LoVo (cell line): ENCODE measurements around the gene LYRM9.
"Not testable (repeated sequence)": the region's sequence is repeated elsewhere in the genome, so short reads cannot be mapped to it uniquely, and the experiment has no call there.

Source experiments
- DNase-seq: peaks from one replicate; pipeline ENCODE4 v3.0.0-alpha.2; 2016; ENCODE audit warnings: low spot score

LYRM9 gene

DNA sequence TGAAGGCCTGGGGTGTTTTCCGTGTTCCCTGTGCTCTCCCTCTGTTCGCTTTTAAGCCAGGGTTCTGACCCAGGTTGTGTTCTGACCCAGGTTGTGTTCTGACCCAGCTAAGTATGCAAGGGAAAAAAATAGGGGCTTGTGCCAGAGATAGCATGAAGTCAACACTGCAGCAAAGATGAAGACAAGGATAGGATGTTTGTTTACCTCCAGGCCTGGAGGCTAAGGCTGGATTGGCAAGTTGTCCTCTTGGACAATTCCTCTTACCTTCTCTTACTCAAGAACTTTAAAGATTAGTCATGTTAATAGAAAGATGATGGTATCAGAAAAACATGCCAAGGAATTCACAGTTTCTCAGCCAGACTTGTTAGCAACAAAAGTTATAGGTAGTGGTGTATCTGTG lies 19.4 kb downstream of the LYRM9 start:
- peak; percentile 25 for DNase-seq

DNA sequence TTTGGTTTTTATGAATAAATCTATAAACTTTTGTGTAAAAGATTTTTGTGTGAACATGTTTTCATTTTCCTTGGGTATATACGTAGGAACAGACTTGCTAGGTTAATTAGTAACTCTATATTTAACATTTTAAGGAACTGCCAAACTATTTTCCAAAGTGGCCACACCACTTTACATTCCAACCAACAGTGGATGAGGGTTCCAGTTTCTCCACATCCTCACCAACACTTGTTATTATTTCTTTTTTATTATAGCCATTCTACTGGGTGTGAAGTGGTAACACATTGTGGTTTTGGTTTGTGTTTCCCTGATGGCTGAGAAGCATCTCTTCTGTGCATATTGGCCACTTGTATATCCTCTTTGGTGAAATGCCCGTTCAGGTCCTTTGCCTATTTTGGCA lies 20.0 kb downstream of the LYRM9 start:
- no peak for DNase-seq

DNA sequence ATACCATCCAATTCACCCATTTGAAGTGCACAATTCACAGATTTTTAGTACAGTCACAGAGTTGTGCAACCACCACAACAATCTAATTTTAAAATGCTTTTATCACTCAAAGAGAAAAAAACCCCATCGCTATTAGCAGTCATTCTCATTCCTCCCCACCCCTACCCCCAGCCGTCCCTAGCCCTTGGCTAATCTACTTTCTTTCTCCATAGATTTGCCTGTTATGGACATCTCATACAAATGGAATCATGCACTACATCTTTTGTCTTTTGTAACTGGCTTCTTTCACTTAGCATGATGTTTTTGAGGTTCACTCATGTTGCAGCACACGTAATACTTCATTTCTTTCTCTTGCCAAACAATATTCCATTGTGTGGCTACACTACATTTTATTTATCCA lies 20.4 kb downstream of the LYRM9 start:
- no peak for DNase-seq

DNA sequence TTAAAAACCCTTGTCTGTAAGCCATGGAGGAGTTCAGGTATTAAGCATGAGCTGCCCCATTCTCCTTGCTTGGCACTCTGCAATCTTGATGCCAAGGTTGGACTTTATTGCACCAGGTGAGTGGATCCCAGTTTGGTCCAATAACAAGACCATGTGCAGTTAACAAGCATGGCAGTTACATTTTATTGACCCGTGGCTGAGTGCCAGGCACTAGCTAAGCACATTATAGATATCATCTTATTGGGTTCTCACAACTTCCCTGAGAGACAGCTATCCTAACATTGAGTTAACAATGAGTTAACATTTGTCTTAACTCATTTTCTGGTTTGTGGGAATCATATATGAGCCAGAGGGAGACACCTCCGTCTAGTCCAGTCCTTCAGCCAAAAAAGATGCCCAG lies 21.8 kb downstream of the LYRM9 start:
- no peak for DNase-seq

DNA sequence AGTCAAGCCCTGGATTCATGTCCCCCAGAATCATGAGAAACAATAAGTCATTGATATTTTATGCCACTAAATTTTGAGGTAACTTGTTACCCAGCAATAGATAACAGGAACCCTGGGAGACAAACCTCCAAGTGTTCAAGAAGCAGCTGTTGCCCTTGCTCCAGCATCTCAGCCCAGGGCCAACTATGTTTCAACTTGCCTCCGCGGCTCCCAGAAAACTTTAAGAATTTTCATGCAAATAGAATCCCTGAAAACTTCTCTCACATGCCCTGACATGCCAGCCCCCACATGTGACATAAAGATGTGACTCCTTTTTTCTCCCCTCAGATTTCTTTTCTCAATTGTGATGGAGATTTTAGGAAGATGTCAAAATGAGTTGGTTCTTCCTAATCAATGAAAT lies 22.8 kb downstream of the LYRM9 start:
- DNase-seq = no peak

DNA sequence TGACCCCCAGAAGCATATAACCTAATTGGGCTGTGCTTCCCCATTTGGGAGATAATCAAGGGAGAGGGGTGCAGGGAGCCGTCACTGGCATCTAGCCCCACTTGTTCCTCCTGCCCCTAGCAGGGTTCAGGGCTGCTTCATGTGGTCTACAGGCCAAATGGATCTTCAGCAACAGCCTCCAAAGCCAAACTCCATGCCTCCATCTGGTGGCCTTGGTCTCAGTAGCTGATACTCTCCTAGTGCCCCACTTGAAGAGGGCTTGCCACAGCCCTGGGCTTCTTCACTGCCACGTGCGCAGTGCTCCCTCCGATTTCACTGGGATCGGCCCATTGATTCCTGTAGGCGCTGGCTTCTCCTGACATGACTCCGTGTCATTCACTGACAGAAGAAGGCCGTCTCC lies 24.6 kb downstream of the LYRM9 start:
- DNase-seq = no peak

DNA sequence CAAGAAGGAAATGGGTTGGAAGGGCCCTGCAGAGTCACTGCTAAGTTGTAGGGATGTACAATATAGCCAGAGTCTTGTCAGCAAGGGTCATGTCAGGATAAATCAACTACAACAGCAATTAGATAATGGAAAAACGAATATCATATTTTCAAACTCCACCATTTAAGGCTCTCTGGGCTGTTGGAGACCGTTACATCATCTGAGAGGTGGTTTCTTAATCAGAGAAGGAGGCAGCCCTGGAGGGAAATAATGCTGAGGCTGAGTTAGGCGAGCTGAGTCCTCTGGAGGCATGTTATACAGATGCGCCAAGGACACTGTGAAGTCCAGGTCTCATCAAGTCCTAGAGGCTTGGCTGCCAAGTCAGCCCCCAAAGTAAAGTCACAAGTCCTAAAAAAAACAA lies 30.3 kb downstream of the LYRM9 start:
- DNase-seq = no peak

DNA sequence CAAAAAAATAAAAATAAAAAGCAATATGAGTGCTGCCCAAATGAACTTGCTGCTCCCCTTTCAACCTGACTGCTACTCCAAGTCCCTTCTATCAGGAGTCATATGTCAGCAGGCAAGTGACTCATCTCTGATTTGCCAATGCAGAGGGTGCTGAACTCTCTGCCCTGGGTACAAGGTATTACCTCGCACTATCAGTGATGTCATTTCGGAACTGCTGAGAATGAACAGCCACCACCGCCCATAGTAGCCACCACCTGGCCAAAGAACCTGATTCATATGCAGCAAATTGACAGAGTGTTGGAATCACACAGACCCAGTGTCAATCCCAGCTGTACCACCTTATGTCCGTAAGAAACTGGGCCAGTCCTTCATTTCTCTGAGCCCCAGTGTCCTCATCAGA lies 31.2 kb downstream of the LYRM9 start:
- no peak for DNase-seq

DNA sequence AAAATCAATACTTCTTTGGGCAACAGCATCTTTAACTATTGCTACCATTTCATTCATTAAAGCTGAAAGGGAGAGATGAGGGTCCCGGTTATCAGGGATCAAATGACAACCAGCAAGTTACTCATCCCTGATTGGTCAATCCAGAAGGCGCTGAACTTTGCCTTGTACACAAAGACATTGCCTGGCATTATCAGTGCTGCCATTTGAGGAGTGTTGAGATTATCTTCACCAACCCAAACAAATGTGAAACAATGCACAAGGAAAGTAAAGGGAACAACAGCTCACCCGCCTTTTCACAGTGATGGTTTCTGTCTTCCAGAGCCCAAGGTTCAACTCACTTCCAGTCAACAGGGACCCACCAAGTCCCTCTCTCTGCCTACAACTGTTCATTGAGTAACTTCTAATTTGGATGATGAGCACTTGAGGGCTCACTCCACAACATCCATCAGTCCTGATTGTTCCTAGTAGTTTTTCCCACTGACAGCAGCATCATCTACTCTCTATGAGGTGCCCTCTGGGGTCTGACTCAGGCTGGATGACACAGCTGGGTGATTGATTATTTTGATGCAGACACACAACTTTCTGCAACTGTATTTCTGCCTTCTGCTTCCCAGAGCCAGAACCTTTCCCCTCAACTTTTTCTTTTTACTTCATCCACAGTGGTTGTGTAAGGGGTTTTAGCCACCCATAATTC lies 32.0 kb downstream of the LYRM9 start:
- DNase-seq = no peak

DNA sequence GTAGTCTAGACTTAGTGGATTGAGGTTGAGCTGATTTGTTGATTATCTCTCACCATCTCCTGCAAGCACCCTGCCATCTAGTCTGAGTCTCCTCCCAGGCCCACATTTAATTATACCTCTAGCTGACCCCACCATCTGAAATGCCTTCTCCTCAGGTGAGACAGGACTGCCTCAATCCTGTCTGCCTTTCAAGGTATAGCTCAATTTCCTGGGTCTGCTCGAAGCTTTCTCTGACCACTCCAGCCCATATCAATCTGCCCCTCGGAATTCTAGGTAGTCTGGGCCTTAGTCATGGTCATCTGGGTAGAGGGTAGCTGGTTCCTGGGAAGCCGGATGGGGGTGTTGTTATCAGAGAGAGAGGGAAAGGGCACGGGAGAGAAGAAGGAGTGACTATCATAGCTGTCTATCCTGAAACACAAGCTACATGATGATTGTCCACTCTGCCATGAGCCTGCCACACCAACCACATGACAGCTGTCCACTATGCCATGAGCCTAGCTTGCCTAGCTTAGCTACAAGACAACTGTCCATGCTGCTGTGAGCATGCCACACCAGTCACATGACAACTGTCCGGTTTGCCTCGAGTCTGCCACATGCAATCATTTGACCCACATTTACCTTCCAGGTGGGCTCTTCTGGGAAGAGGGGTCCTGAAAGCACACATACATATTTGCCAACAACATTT lies 34.4 kb downstream of the LYRM9 start:
- no peak for DNase-seq

DNA sequence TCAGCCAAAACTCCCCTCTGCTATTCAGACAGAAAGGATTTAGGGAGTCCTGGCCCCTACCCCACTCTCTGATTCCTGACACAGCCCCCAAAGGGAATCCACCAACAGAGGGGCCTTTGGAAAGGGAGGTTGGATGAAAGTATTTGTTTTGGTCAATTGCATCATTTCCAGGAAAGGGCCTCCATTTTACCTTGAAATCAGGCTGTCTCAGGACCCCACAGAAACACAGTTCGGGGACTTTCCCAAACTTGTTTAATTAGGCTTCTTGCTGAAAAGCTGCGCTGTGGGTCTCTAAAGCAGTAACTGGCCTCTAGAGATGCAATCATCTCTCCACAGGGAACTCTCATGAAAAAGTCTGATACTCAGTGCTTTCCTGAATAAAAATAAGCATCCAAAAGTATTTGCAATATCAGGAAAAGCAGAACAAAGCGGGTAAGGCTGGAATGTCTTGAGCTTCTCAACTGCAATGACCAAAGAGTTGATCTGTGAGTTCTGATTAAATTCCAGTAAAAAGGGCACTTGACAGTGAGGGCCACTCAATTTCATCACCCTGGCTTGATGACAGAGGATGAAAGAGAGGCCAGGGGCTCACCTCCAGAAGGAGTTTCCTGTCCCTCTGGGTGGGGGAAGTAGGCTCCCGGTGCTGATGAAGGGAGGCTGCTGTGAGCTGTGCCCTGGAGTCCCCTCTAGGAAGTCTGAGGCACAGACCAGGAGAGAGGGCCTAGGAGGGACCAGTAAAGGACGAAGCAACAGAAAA lies 36.3 kb downstream of the LYRM9 start:
- DNase-seq = no peak

DNA sequence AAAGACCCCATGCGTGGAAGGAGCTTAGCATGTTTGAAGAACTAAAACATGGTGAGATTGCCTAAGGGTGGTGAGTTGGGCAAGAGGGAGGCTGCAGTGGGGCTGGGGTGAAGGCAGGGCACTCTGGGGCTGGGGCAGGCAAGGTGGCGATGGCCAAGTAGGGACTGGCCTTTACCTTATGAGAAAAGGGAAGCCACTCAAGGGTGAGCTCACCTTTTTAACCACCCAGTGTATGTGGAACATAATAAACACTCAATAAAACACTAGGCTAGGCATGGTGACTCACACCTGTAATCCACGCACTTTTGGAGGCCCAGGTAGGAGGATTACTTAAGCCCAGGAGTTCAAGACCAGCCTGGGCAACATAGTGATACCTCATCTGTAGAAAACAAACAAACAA lies 37.7 kb downstream of the LYRM9 start:
- DNase-seq = no peak

DNA sequence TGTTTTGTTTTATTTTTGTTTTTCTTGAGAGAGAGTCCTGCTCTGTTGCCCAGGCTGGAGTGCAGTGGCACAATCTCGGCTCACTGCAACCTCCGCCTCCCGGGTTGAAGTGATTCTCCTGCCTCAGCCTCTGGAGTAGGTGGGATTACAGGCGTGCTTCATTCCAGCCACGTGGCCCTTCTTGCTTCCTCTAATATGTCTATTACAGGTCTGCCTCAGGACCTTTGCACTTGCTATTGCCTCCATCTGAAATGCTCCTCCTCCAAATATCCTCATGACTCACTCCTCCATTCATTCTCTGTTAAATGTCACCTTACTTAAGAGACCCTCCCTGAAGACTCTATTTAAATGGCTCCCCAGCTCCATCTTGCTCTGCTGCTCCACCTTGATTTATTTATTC lies 39.0 kb downstream of the LYRM9 start:
- no peak for DNase-seq

DNA sequence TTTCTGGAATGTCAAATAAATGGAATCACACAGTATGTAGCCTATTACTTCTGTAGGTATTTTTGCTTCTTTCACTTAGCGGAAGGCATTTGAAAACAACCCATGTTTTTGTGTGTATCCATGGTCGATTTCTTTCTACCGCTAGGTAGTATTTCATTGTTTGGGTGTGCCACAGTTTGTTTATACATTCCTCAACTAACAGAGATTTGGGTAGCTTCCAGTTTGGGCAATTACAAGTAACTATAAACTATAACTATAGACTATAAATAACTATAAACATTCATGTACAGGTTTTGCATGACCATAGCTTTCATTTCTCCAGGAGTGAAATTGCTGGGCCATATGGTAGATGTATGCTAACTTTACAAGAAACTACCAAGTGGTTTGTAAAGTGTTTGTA lies 40.1 kb downstream of the LYRM9 start:
- DNase-seq = no peak

DNA sequence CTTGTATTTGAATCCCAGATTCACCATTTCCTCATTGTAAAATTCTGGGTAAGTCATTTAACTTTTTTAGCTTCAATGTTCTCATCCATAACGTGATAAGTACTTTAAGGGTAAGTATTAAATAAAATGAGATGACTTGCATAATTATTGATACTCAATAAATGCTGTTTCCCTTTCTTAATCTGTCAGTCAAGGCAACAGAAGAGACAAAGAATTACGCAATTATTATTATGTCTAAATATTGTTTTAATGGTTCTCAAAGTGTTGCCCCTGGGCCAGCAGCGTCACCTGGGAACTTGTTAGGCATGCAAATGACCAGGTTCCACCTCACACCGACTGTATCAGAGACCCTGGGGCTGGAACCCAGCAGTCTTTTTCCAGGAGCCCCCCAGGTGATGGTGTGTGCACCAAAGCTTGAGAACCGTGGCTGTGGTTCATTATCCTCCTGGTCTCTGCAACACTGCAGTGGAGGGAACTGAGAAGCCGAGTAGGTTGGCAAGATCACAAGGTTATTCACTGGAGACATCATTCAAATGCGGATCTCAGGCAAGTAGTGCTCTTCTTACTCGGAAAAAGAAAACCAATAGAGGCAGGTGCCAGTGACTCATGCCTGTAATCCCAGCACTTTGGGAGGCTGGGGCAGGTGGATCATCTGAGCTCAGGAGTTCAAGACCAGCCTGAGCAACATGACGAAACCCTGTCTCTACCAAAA lies 43.5 kb downstream of the LYRM9 start:
- DNase-seq = no peak

DNA sequence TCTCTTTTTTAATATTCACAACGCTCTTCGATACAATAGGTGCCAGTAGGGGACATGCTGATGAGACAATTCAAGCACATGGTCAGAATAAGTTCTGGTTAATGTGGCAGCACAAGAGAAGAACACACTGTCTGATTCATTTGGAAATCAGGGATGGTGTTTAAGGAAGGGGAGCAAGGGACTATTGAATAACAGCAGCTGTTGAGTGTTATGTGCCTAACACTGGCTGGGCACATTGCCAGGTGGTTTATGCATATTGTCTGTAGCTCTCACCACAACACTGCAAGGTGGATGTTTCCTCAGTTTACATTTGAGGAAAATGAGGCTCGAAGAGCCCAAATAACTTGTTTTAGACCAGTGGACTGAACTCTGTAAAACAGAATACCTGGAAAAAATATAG lies 44.2 kb downstream of the LYRM9 start:
- no peak for DNase-seq

DNA sequence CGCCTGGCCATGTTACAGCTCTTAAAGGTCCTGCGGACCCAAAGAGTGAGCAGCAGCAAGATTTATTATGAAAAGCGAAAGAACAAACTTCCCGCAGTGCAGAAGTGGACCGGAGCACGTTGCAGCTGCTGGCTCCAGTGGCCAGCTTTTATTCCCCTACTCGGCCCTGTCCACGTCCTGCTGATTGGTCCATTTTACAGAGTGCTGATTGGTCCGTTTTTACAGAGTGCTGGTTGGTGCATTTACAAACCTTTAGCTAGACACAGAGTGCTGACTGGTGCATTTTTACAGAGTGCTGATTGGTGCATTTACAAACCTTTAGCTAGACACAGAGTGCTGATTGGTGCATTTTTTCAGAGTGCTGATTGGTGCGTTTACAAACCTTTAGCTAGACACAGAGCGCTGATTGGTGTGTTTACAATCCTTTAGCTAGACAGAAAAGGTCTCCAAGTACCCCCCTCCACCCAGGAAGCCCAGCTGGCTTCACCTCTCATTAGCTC lies 46.3 kb downstream of the LYRM9 start:
- DNase-seq = not testable (repeated sequence)

DNA sequence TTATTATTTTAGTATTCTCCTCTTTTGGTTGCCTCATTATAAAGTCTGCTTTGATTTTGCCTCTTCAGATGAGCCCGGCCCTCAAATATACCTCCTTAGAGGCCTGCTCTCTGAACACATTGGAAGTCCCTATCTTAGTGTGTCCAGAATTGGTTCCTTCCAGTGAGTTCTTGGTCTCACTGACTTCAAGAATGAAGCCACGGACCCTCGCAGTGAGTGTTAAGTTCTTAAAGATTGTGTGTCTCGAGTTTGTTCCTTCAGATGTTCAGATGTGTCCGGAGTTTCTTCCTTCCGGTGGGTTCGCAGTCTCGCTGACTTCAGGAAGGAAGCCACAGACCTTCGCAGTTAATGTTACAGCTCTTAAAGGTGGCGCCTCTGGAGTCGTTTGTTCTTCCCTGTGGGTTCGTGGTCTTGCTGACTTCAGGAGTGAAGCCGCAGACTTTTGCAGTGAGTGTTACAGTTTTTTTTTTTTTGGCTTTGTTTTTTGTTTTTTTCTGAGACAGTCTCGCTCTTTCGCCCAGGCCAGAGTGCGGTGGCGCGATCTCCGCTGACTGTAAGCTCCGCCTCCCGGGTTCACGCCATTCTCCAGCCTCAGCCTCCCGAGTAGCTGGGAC lies 47.0 kb downstream of the LYRM9 start:
- no peak for DNase-seq

DNA sequence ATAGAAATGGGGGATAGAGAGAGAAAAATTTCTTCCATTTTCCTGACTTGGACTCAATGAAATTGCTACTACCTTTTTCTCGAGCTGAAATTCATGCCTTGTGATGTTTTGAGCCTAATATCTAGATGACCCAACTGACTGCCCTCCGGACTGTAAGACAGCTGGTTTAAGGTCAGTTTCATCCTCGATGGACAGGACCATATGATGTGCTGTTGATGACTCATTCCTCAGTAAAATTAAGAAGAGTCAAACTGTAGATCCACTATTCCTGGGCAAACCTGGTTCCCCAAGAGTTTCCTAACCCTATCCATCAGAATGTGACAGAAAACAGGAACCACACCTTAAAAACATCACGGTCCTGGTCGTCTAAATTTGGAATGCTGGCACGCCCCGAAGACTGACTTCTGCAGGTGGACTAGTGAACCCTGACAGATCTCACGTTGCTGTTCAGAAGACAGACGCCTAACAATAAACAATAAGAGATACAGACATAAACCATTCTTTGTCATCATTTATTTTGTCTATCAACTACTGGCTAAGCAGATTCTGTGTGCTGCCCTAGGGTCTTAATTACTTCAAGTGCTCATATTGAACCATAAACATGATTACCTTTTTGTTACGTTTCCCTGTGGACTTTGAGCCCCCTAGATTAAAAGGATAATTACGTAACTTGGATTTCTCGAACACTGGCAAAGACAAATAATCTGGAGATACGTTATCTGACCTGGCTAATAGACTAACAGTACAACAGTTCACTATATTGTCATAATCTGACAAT lies 47.7 kb downstream of the LYRM9 start:
- peak; percentile 20 for DNase-seq

DNA sequence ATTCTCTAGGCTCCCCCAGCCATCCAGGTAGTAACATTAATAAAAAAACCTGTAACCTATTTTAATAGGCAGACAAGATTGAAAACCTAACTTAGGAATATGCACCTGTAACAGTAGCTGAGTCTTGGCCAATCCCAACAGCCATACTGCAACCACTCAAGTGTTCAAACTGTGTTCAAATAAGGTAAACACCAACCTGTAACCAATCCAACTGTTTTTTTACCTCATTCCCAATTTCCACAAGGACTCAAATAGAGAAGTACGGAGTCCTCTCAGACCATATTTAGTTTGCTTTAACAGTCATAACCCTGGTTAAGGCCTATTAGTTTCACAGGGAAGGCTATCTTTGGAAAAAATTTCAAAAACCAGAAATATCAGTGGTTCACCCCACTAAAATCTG lies 52.5 kb downstream of the LYRM9 start:
- DNase-seq = no peak

DNA sequence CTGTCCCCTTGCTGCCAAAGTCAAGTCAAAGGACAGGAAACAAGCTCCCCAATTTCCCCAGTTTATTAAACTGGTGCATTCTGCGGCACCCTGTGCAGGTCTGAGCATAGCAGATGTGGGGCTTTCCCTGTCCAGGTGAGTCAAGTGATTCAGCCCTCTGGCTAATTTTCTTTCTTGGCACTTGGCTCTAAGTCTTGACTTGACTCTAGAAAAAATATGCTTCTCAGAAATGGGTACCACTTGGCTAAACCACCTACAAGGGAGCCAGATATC lies 52.8 kb downstream of the LYRM9 start:
- DNase-seq = not testable (repeated sequence)
